Stimulated activated CD4-positive, alpha-beta T cell treated with anti-CD3 and anti-CD28 coated beads, TNF-alpha, amount 100 ng/mL, for 24 hours (primary cell): Measurements from ENCODE around the gene TSPAN18.

Source experiments
- DNase-seq, 3 experiments: peaks; one replicate each; pipeline ENCODE4 v3.0.0-alpha.2; 2020; ENCODE audit warnings: low read depth in 3 of 3

The TSPAN18 gene

DNA sequence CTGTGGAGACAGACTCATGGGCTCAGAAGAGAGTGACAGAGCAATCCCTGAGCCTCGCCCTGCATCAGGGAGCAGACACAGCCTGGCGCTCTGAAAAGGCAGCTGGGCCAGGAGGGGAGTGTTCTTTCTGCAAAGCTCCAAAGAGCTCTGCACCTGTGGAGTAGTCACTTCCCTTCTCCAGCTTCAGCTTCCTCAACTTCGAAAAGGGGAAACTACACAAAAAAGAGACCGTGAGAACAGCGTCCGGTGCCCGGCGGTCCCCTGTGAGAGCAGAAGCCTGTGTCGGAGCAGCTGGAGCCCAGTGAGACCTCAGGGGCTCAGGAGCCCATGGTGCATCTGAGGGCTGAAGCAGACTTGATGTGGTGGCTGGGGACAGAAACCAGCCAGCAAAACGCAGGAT, 188.9 kb downstream of the TSPAN18 start:
- no peak for DNase-seq

DNA sequence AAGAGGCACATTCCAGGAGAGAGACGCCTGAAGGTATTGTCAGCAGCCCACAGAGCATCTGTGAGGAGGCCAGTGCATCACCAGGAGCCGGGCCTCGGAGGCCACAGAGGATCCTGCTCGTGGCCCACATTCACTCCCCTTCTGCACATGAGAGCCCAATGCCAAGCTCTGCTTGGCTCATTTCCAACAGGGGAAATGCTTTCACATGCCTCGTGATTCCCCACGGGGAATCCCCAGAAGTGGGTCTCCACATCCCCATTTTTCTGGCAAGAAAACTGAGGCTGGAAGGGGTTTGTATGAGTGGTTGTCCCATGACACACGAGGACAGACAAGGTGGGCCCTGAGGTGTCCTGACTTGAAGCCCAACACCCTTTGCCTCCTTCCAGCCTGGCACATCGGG, 189.6 kb downstream of the TSPAN18 start:
- DNase-seq, result no peak

DNA sequence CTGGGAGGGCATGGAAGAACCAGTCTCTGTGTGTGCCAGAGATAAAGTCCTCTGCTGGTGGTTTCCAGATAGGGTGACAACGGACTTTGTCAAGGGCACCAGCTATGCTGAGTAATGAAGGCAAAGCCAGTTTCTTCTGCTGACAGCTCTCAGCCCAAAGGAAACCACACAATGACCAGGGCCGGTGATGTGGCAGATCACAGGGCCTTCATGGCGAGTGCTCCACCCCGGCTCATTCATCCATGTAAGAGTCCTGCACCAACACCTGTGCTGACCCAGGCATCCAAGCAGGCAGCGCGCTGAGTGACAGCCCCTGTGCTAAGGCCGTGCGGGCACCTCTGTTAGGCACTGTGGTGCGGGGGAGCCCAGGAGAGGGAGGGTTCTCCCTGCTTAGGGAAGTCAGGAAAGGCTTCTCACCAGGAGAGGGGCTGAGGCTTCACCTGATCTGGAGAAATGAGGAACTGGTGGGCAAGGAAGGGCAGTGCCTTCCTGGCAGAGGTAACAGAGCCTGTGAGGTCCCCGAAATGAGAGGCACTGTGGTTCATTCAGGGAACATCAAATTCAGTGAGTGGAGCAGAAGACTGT, 190.1 kb downstream of the TSPAN18 start:
- no peak for DNase-seq

DNA sequence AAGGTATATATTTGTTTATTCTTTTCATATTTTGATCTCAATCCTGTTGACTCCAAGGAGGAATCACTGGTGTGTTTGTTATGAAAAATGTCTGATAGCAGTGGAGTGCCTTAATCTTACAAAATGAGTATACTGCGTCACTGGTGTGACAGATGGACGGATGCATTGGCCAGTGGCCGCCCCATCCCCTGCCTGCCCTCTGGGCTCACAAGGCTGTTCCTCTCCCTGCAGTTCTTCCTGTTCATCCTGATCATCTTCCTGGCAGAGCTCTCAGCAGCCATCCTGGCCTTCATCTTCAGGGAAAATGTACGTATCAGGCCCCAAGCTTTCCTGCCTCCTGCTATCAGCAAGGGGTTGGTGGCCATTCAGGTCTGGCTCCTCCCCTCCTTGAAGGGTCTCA, 191.0 kb downstream of the TSPAN18 start:
- DNase-seq, result no peak

DNA sequence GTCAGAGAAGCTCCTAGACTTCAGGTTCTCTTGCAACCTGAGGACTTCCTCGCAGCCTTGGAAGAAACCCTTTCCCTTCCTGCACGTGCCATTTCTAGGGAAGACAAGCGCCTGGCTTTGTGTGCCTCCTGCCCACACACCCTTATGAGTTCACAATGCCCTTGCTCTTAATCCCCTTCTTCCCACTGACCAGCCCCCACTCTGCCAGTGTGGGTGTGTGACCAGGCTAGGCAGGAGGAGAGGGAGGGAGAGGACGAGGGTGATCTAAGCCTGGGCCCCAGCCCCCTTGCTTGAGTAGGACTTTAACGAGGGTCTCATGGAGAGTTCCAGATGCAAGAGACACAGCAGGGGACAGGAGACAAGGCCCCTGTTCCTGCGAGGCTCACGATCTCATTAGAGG, 193.7 kb downstream of the TSPAN18 start:
- DNase-seq, result no peak

DNA sequence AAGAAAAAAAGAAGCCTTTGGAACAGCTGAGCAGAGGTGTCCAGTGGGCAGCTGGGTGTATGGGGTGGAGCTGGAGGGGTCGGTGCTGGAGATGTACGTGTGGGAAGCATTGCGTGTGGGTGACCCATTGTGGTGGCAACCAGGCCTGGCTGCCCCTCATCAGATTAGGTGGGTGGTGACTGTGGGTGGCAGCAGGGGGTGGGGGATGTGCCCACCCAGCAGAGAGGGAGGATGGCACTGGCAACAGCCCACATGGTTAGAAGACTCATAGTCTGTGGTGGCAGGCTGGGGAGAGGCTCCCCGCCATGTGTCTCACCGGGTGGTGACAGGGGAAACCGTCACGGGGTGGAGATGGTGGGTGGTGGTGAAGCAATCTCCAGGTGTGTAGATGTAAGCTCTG, 196.4 kb downstream of the TSPAN18 start:
- DNase-seq, result no peak

DNA sequence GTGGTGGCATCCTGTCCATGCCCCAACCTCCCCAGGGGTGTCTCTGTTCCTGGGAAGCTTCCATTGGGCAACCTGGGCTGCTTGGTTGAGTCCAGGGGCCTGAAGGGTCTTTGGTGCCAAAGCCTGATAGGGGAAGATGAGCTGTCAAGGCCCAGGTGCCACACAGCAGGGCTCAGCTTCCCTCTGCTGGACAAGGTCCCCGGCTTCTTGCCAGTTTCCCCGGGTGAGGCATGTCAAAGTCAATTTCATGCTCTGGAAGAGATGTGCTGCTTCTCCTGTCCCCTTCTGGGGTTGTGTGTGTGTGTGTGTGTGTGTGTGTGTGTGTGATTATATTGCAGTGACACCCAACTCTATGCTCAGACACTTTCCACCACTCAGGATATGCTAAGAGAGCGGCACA, 197.0 kb downstream of the TSPAN18 start:
- DNase-seq, result no peak

DNA sequence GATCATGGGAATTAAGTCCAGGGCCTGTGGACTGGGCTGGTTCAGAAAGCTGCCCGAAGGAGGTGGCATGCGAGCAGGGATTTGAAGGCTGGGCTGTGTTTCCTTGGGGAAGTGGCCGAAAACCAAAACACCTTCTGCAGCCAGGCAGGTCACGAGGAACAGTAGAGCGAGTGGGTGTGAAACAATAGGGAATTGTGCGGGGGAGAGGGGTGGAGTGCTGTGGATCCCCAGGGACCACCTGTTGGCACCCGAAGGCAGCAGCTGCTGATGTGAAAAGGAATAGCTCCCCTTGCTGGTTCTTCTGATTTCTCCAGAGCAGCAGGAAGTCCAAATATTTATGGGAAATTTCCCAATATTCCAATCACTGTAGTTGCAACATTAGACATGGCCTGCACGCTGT, 199.3 kb downstream of the TSPAN18 start:
- DNase-seq, result no peak

DNA sequence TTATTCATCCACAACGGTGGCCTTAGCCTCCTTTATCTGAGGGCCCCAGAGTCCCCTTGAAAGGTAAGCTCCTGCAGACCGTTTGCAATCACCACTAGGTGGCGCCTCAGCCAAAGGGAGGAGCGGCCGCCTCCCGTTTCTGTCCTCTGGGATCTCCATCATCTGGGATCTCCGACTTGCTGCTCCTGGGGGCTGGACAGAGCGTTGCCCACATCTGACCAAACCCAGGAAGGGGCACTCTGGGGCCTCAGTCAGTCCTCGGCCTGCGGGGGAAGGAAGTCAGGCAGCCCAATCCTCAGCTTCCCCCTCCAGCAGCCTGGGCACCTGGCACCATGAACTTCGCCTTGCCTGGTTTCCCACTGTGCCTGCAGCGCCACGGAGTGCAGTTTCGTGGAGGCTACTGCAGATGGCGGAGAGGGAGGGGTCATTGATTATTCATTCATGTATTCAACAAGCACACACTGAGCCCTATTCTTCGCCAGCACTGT, 200.5 kb downstream of the TSPAN18 start:
- peak; percentile 26 to 56 (median 28) for DNase-seq

DNA sequence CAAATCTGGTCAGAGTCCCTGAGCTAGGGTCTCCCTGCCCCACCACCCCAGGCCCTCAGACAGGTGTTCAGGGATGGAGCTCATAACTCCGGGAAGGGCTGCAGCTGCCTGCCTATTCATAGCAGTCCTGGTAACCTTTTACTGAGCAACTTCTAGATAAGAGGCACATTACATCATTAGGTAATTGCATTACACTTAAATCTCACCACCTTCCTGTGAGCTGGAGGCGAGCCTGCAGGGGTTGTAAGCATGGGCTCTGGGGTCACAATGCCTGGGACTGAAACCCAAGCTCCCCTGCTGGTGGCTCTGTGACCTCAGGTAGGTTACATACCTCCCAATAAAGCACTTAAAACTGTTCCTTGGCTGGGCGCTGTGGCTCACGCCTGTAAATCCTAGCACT, 201.4 kb downstream of the TSPAN18 start:
- no peak for DNase-seq

DNA sequence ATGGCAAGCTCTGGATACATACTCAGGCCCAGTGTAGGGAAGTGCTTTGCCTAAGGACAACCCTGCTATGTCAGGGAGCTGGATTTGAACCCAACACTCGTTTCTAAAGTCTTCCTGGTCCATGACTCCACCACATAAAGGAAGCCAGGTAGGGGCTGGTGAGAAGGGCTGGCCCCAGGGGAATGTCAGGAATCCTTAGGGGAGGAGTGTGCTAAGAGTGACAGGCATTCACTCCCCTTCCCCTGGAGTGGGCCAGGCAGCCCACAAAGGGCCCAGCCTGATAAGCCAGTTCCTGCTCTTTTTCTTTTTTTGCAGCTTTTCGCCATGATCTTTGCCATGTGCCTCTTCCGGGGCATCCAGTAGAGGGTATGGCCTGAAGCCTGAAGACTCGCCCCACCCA, 202.1 kb downstream of the TSPAN18 start:
- DNase-seq, result no peak

DNA sequence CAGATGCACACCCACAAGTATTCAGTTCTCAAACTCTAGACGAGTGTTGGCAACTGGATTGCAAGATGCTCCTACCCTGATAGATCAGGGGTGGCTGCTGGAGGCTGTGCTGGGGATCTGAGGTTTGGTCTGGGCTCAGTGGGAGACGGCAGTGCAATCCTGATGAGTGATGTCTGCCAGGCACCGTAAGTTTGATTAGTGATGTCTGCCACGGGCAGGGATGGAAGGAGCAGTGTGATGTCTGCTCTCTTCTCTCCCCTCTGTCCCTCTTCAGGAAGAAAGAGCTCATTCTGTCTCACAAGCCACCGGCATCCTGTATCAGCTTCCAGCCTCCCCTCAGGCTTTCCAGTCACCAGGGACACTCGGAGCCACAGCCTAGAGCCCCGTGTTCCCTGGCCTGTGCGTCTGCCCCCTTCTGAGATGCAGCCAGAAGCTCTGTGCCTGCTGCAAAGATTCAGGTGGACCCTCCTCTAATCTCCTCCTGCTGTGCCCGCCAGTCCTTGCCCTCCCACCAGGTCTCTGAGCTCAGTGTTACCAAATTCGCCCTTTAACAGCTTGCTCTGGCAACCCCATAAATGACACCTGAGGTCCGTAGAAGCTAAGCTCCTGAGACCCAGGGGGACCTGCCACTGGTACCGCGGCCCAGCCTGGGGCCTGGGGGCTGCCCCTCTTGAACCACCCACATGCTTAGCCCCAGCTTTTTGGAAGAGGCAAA, 204.0 kb downstream of the TSPAN18 start:
- DNase-seq, result no peak

DNA sequence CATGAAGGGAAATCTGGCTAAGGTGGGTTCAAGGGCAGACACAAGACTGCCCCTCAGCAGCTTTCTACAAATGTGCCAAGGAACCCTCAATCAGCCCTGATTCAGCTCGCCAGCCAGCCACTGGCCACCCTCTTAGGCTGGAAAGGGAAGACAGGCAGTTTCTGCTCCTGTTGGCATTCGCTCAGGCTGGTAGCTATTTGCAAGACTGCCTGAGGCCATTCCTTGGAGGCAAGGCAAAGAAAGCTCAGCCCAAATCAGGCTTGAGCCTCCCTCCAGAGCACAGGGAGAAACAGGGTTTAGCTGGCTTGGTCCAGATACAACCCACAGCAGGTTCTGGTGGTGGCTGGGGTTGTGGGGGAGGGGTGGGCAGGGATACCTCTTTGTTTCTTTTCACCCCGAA, 204.7 kb downstream of the TSPAN18 start:
- DNase-seq, result no peak

DNA sequence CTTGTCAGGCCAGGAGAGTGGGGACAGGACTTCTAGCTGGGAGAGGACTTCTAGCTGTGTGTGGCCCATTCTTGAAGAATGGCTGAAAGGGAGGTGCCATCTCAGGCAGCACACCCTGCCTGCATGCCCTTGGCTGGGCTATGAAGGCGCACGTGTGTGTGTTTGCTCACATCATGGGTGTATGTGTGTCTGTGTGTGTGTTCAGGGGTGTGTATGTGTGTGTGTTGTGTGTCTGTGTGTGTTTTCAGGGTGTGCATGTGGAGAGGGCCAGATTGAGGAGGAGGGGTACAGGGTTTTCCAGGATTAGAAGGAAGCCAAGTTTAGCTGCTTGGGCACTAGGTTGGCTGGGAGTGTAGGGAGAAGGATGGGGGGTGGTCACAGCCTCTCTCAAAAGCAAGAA, 207.3 kb downstream of the TSPAN18 start:
- no peak for DNase-seq

DNA sequence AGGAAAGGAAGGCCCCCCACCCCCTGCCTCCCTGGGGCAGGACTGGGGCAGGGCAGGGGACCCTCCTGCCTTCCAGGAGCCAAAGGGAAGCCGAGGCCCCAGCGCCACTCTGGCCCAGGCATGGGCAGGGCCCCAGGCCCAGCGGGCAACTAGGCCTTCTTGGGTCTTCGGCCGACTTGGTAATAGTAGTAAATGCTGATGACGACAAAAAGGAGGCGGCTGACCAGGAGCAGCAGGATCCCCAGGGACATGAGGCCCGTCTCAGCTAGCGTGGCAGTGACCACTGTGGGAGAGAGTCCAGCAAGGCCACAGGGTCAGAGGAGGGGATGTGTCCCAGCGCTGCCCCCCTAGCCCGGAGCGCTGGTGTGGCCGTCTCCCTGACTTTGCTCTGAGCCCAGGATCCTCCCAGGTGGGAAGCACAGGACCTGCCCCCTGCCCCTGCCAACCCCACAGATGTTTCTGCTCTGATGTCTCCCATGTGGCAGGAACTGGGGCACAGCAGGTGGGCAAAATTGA, 208.0 kb downstream of the TSPAN18 start:
- no peak for DNase-seq

DNA sequence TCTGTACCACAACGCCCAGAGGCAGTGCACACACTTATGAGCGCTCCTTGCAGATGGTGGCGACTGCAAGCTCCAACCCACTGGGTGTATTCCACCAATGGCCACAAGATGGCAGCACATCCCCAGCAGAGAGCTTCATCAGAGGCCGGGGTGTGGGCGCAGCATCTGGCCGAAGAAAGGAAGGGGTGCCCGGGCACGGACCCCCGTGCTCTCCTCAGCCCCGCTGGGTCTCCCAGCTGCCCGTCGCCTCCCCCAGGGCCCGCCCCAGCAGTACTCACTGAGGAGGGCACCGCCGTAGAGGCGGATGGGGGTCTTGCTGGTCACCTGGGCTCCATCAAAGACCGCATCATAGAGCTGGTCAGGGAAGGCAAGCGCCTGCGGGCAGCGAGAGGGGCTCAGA, 209.8 kb downstream of the TSPAN18 start:
- DNase-seq, result peak; percentile 69 to 82 (median 69)

DNA sequence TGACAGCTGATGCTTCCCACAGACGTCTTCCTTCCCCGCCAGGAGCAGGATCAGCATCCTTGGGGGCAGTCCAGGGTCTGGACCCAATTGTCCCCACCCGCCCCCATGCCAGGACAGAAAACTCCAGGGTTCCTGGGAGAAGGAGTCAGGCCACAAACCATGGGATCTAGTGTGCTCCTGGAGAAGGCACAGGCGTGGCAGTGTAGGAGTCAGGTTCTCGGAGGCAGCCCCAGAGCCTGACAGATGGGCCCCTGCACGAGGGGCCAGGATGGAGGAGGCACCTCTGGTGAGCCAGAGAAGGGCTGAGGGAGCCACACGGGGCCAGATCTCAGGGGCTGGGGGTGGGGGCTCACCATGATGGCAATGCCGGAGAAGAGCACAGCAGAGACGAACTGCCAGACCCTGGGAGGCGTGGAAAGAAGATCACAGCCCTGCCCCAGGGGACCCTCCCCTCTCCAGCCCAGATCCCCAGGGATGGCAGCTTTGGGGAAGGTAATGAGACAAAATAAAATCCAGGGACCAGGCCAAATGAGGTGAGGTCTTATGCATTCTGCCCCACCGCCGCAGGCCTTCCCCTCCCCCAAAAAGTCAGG, 210.3 kb downstream of the TSPAN18 start:
- DNase-seq, result no peak

DNA sequence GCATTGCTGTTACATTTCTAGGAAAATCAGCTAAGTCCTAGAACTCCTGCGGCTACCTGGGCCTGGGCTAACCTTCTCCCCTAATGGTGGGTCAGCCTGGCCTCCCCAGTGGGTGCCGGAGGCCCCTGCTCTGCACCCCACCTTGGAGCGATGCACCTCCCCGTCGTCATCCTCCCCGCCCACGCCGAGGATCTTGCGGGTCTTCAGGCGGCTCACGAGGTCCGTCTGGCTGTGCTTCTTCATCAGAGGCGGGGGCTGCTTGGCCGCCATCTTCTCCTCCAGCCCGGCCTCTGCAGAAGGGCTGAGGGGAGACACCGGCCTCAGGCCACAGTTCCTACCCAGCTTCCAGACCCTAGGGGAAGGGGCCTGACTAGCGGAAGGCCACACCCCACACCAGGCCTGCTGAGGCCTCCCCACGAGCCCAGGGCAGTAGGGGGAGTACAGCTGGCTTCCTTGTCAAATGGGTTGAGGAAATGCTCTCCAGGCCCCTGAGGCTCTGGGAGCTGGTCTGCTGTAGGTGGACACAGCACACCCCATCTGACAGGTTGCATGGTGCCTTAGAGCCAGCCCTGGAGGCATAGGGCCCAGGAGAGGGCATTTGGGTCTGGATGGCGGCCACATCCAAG, 211.4 kb downstream of the TSPAN18 start:
- DNase-seq, result no peak

DNA sequence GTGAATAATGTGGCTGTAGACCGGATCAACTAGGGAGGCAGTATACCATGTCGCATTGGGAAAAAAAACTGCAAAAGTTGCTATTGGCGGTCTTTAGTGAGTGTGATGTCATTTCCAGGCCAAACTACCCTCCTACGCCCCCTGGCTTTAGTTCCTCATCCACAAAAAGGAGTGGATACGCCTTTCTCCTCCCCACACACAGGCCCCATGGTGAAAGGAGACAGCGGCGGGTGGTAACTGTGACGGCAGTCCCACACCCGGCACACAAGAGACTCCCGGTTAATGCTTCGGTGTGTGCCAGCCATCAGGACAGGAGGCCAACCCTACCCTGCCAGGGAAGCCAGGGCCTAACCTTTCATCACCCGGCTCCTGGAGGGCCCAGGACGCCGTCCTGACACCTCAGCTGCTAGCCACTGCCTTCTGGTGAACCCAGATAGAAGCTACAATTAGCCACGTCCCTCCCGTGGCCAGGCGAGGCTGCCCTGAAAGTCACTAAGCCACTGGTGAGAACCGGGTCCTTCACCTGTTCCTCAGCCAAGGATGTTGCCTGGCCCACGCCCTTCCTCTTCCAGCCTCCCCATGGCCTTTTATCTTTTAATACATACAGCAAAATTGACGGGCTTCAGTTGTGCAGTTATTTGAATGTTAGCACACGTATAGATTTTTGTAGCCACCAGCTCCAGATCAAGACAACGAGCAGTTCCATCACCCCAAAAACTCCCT, 213.1 kb downstream of the TSPAN18 start:
- DNase-seq, result no peak

DNA sequence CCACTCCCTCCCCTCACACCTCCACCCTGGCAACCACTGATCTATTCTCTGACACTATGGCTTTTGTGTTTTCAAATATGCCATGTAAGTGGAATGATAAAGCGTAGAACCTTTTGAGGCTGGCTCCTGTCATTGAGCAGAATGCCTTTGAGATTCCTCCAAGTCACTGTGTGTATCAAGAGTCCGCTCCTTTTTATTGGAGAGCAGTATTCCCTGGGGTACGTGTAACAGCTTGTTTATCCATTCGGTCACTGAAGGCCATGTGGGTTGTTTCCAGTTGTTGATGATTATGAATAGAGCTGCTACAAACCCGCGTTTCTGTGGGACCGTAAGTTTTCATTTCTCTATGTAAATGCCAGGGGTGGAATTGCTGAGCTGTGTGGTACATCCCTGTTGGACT, 213.6 kb downstream of the TSPAN18 start:
- DNase-seq, result no peak

DNA sequence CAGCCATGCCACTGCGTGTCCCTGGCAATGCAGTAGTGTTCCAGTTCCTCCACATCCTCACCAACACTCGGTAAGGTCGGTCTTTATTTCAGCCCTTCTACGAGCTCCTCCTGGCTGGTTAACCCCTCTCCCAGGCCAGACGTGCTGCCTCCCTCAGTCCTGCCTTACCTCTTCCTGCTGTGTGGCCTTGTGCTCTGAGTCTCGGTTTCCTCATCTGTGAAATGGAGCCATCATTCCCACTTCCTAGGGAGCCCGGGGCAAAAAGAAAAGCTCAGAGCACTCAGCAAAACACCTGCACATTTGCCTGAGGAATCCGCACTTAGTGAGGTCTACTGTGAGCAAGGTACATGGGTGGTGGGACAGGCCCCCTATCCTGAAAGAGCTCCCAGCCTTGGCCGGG, 214.1 kb downstream of the TSPAN18 start:
- DNase-seq, result no peak
